Breast epithelium (tissue), 3 donors: ENCODE results near the gene LRRC4C.

Experiments
- CTCF ChIP-seq, 3 donors: fragments of 450-650 bp; IDR thresholded peaks; one replicate each; pipeline ENCODE4 v1.5.1; 2016 to 2017; ENCODE audit warnings: antibody characterized with exemption in 3 of 3, mild to moderate bottlenecking in 3 of 3, moderate library complexity in 3 of 3
- POLR2A ChIP-seq: fragments of 450-650 bp; IDR thresholded peaks from one replicate; pipeline ENCODE4 v1.6.1; 2016; ENCODE audit warnings: antibody characterized with exemption, mild to moderate bottlenecking, moderate library complexity
- POLR2AphosphoS5 ChIP-seq, 3 donors: sonication (generic); formaldehyde crosslinking; IDR thresholded peaks; one replicate each; pipeline ENCODE4 v1.6.1; 2017; ENCODE audit warnings: antibody characterized with exemption in 3 of 3

- TF ChIP-seq CTCF (IDR thresholded peaks at IDR 0.05), result no peak
- TF ChIP-seq POLR2A, result no peak
- TF ChIP-seq POLR2AphosphoS5 (IDR thresholded peaks at IDR 0.05), result no peak
Observed at GRCh38 chr11:40998920-40999319, 460.5 kb downstream of the LRRC4C start.
